ENCODE data around the gene TAPT1. TPM values are rescaled to one million over a fixed set of nuclear protein-coding genes. Genes with fewer than 3 reads are reported as not detected.

TAPT1 gene
- total and polyA plus RNA-seq, 9 of the 15 experiments (the other 6 are each of a cell fraction or from before 2014, with no cell fraction given) = 1.6 to 36.7 (median 20.7) TPM

DNA sequence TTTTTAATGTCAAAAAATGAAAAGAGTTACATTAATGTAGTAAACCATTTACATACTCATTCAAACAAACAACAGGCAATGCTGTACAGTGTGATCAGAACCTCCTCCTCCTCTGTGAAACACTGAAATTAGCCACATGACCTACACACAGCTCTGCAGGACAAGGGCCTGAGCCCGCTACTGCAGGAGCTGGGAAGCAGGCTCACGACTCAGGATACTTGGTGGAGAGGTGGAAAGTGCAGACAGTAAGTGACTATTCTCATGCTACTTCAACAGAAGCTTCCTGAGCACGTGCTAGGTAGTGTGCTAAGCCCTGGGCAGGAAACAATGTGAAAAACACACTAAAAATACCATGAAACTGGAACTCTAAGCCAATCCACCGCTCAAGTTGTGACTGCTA lies 56.8 kb downstream of the TAPT1 start:
- no TSS peak for BruUV-seq (replicated peaks)
- 93% methylated on average over 4 of the region's 4 CpGs for WGBS (ENCODE audit: insufficient coverage, low coverage, missing lambda C conversion rate)
- H3K4me2 ChIP-seq (ENCODE audit: insufficient read depth, low read length) = no peak overlapping the region
- intact Hi-C loops (cut with micrococcal nuclease) = no loop called here
- no peaks in the 10 kb centered on the region for H3K9me1 ChIP-seq (ENCODE audit: control insufficient read depth, insufficient read depth, low read length)
- H3K4me3 ChIP-seq = no peak overlapping the region
- in situ Hi-C loops (cut with MboI) = no loop called here
- ATAC-seq (no peak), FAIRE-seq (no peak), DNase-seq (ENCODE audit: extremely low read depth in 1 of 4, low spot score in 3 of 4) (no peak)
- H3K4me1 ChIP-seq (replicated peaks in 1 of 2; ENCODE audit: control insufficient read depth in 2 of 2, insufficient read depth in 2 of 2, low read length in 2 of 2) = no peaks in the 10 kb centered on the region
- no peaks in the 10 kb centered on the region for H3K27me3 ChIP-seq (ENCODE audit: control insufficient read depth in 2 of 2, insufficient read depth in 2 of 2, low read length in 2 of 2)
- no peaks in the 10 kb centered on the region for H4K20me1 ChIP-seq (replicated peaks; ENCODE audit: control insufficient read depth, insufficient read depth, low read length)
- H2AFZ ChIP-seq (ENCODE audit: low read depth, low read length) = no peak overlapping the region
- CTCF ChIA-PET (ENCODE audit: low intra/inter-chr PET ratio) = no interaction called here
- H3K9ac ChIP-seq (ENCODE audit: insufficient read depth in 1 of 2, low read depth in 2 of 2, low read length in 2 of 2) = no peak overlapping the region
- H3K79me2 ChIP-seq (ENCODE audit: control insufficient read depth, insufficient read depth, low read length) = no peaks in the 10 kb centered on the region
- H3K9me3 ChIP-seq (replicated peaks; ENCODE audit: control insufficient read depth, insufficient read depth, low read depth, low read length) = no peaks in the 10 kb centered on the region
- peaks cover 64% of the 10 kb centered on the region for H3K36me3 ChIP-seq (ENCODE audit: control insufficient read depth, insufficient read depth, low read length)
- POLR2A ChIA-PET = no interaction called here
- no peak overlapping the region for H3K27ac ChIP-seq (ENCODE audit: extremely low read depth, low read depth, low read length)
- no peak for TF ChIP-seq ZNF780A (CRISPR knock-in tag; IDR thresholded peaks at IDR 0.05)
- TF ChIP-seq PCBP2 (IDR thresholded peaks at IDR 0.05; ENCODE audit: low read depth, low read length, poor library complexity, severe bottlenecking) = no peak
- TF ChIP-seq ZNF174 (CRISPR knock-in tag; IDR thresholded peaks at IDR 0.05) = no peak
- TF ChIP-seq ZNF263 (CRISPR knock-in tag; IDR thresholded peaks at IDR 0.05; ENCODE audit: borderline replicate concordance) = no peak

DNA sequence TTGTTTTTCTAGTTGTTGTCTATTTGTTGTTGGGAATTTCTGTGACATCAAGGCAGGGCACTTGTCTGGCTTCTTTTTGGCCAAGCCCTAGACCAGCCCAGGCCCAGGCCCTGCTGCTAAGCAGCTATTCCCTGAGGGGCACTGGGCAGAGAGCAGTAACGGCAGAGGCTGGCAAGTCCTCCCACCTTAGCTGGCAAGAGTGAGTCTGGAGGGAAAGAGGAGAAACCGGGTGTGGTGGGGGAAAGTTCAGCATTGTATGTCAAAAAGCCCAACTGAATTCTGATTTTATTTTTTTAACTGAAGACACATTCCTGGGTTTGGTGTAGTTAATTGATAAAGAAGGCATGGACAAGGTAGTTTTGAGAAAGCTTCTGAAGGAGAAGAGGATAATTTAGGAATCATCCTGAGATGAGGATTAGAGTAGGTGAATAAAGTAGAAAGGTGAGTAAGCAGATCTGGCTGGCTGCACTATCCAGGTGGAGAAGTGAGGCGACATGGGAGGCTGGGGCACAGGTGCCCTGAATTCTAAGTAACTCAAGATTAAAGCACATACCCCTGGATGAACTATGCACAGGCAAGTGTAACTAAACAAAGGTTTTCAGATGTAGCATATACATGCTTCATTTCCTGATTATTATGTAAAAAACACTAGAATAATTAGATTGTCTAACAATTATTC lies 57.4 kb downstream of the TAPT1 start:
- peaks cover 66% of the 10 kb centered on the region; the same call in 2 of the 3 replicates for H3K36me3 ChIP-seq (ENCODE audit: control insufficient read depth, insufficient read depth, low read length)

More for the DNA sequence above, 57.4 kb downstream of the TAPT1 start:
- no peak for ATAC-seq
- no peak for DNase-seq (ENCODE audit: extremely low read depth in 1 of 4, low spot score in 3 of 4)
- no peak overlapping the region for H3K9ac ChIP-seq (ENCODE audit: insufficient read depth in 1 of 2, low read depth in 2 of 2, low read length in 2 of 2)
- no peak overlapping the region for H3K4me2 ChIP-seq (ENCODE audit: insufficient read depth, low read length)
- WGBS (ENCODE audit: insufficient coverage, low coverage, missing lambda C conversion rate) = 67% methylated on average over 3 of the region's 3 CpGs
- no peaks in the 10 kb centered on the region for H3K9me1 ChIP-seq (ENCODE audit: control insufficient read depth, insufficient read depth, low read length)
- FAIRE-seq = no peak
- in situ Hi-C loops (cut with MboI) (no loop called here), intact Hi-C loops (cut with micrococcal nuclease) (no loop called here)
- no peaks in the 10 kb centered on the region for H4K20me1 ChIP-seq (replicated peaks; ENCODE audit: control insufficient read depth, insufficient read depth, low read length)
- H3K79me2 ChIP-seq (ENCODE audit: control insufficient read depth, insufficient read depth, low read length) = no peaks in the 10 kb centered on the region
- H2AFZ ChIP-seq (ENCODE audit: low read depth, low read length) = no peak overlapping the region
- no peak for TF ChIP-seq MEF2A (IDR thresholded peaks at IDR 0.05; ENCODE audit: control insufficient read depth, low read depth, low read length)
- no peak overlapping the region for H3K27ac ChIP-seq (ENCODE audit: extremely low read depth, low read depth, low read length)
- H3K4me3 ChIP-seq = no peak overlapping the region
- no TSS peak for BruUV-seq (replicated peaks)
- H3K27me3 ChIP-seq (ENCODE audit: control insufficient read depth in 2 of 2, insufficient read depth in 2 of 2, low read length in 2 of 2) = no peaks in the 10 kb centered on the region
- ChIA-PET POLR2A (no interaction called here), CTCF (ENCODE audit: low intra/inter-chr PET ratio) (no interaction called here)
- H3K9me3 ChIP-seq (replicated peaks; ENCODE audit: control insufficient read depth, insufficient read depth, low read depth, low read length) = no peaks in the 10 kb centered on the region
- H3K4me1 ChIP-seq (replicated peaks in 1 of 2; ENCODE audit: control insufficient read depth in 2 of 2, insufficient read depth in 2 of 2, low read length in 2 of 2) = no peaks in the 10 kb centered on the region

Measured in K562 (cell line).